B cell (primary cell): ENCODE data around the gene EPB41L2. TPM values are rescaled to one million over a fixed set of nuclear protein-coding genes. Genes with fewer than 3 reads are reported as not detected.

Experiments used
- ATAC-seq: fragments of 200-7000 bp; cut with Tn5 transposase; one replicate; pipeline ENCODE4 v1.10.0; 2021; ENCODE audit warnings: low read depth, mild to moderate bottlenecking, moderate number of reproducible peaks, moderate library complexity
- CTCF ChIA-PET: fragments of 350-600 bp; sonication (Branson Sonifier 250); formaldehyde crosslinking; loops from one replicate; lab custom pipeline; 2021; ENCODE audit warnings: antibody characterized with exemption, inconsistent platforms; lab: Charles Lee
- POLR2A ChIA-PET: fragments of 350-600 bp; sonication (Branson Sonifier 250); formaldehyde crosslinking; loops from one replicate; lab custom pipeline; 2021; ENCODE audit warnings: antibody characterized with exemption; lab: Charles Lee
- DNase-seq: peaks from one replicate; pipeline ENCODE4 v3.0.0; 2013
- H2AFZ ChIP-seq: 2 replicates; pipeline ENCODE4 v1.6.1; 2012; ENCODE audit warnings: mild to moderate bottlenecking, low read depth, low read length; ENCODE audit not compliant: insufficient read depth, poor library complexity, severe bottlenecking
- H3K27ac ChIP-seq, 2 donors: 1 replicate in 1 of 2; 2 replicates in 1 of 2; pipeline ENCODE4 v1.5.1; 2012 to 2013; ENCODE audit warnings: low read length in 2 of 2, mild to moderate bottlenecking in 2 of 2, moderate library complexity in 1 of 2
- H3K27me3 ChIP-seq, 4 experiments: fragments of 200-600 bp in 1 of 4; sonication (generic) in 1 of 4; replicated peaks in 1 of 4; 1 replicate in 2 of 4; 2 replicates in 2 of 4; pipeline versions ENCODE4 v1.6.1 to v1.7.0; 2013 to 2016; ENCODE audit warnings: low read length in 3 of 4, mild to moderate bottlenecking in 2 of 4, mixed read lengths in 1 of 4, moderate library complexity in 1 of 4; ENCODE audit not compliant: insufficient read depth in 4 of 4, control insufficient read depth in 3 of 4; ENCODE audit errors: control extremely low read depth in 1 of 4
- H3K36me3 ChIP-seq, 2 experiments: replicated peaks in 1 of 2; 1 replicate in 1 of 2; 2 replicates in 1 of 2; pipeline versions ENCODE4 v1.6.1 to v1.7.1; 2013; ENCODE audit warnings: low read length in 1 of 2; ENCODE audit not compliant: insufficient read depth in 2 of 2, control insufficient read depth in 1 of 2; ENCODE audit errors: control extremely low read depth in 1 of 2, extremely low read depth in 1 of 2
- H3K4me1 ChIP-seq, 2 donors: fragments of 200-600 bp in 1 of 2; sonication (generic) in 1 of 2; 1 replicate in 1 of 2; 2 replicates in 1 of 2; pipeline versions ENCODE4 v1.5.1 to v1.6.1; 2013 to 2017; ENCODE audit warnings: low read length in 2 of 2; ENCODE audit not compliant: control insufficient read depth in 2 of 2, insufficient read depth in 2 of 2
- H3K4me2 ChIP-seq: replicated peaks from 2 replicates; pipeline ENCODE3; 2012; ENCODE audit warnings: mild to moderate bottlenecking, low read depth, low read length; ENCODE audit not compliant: poor library complexity, severe bottlenecking
- H3K4me3 ChIP-seq, 5 experiments: fragments of 200-600 bp in 1 of 5; sonication (generic) in 1 of 5; 1 replicate in 3 of 5; 2 replicates in 2 of 5; pipeline versions ENCODE4 v1.5.1 to v1.7.0; 2011 to 2016; ENCODE audit warnings: low read length in 4 of 5, mild to moderate bottlenecking in 4 of 5, low read depth in 2 of 5, control low read depth in 1 of 5, moderate library complexity in 1 of 5; ENCODE audit not compliant: insufficient read depth in 1 of 5; ENCODE audit errors: control extremely low read depth in 1 of 5, extremely low read depth in 1 of 5
- H3K79me2 ChIP-seq: fragments of 200-600 bp; sonication (generic); one replicate; pipeline ENCODE4 v1.6.0; 2016; ENCODE audit warnings: low read length; ENCODE audit not compliant: control insufficient read depth, insufficient read depth
- H3K9ac ChIP-seq: fragments of 200-600 bp; sonication (generic); 2 replicates; pipeline ENCODE4 v1.6.1; 2017; ENCODE audit warnings: mild to moderate bottlenecking, low read length, moderate library complexity
- H3K9me3 ChIP-seq, 3 donors: one replicate each; pipeline versions ENCODE4 v1.6.1 to v1.7.1; 2013; ENCODE audit warnings: low read length in 2 of 3; ENCODE audit not compliant: control insufficient read depth in 2 of 3, insufficient read depth in 1 of 3; ENCODE audit errors: control extremely low read depth in 1 of 3
- H4K20me1 ChIP-seq: 2 replicates; pipeline ENCODE4 v1.6.0; 2012; ENCODE audit warnings: mild to moderate bottlenecking, low read length; ENCODE audit not compliant: insufficient read depth, control insufficient read depth, poor library complexity, severe bottlenecking
- H3K27ac Mint-ChIP-seq: one replicate; pipeline ENCODE4 v1.8.0; 2021; ENCODE audit warnings: mixed read lengths
- H3K27me3 Mint-ChIP-seq: one replicate; pipeline ENCODE4 v1.8.0; 2021; ENCODE audit warnings: mixed read lengths
- H3K4me1 Mint-ChIP-seq: one replicate; pipeline ENCODE4 v1.8.0; 2021; ENCODE audit warnings: mixed read lengths
- H3K4me3 Mint-ChIP-seq: one replicate; pipeline ENCODE4 v1.8.0; 2021; ENCODE audit warnings: mixed read lengths
- H3K9me3 Mint-ChIP-seq: one replicate; pipeline ENCODE4 v1.8.0; 2022; ENCODE audit warnings: mixed read lengths; ENCODE audit not compliant: insufficient read depth
- CTCF ChIP-seq: fragments of 200-600 bp; IDR thresholded peaks from one replicate; pipeline ENCODE4 v1.8.0; 2022; ENCODE audit warnings: antibody characterized with exemption, mild to moderate bottlenecking
- EZH2 ChIP-seq: IDR thresholded peaks from 2 replicates; pipeline ENCODE4 v1.6.1; 2012; ENCODE audit warnings: borderline replicate concordance, low read depth, mild to moderate bottlenecking, moderate library complexity, low read length; ENCODE audit not compliant: insufficient read depth, poor library complexity, severe bottlenecking
- WGBS: methylation state at CpG from one replicate; pipeline ENCODE4 v1.1.5; 2013; ENCODE audit warnings: missing lambda C conversion rate; ENCODE audit not compliant: insufficient coverage; 5-methylcytosine and 5-hydroxymethylcytosine counted together
- intact Hi-C: fragments of 100-400 bp; cut with micrococcal nuclease; formaldehyde crosslinking; loops from one replicate; pipeline ENCODE4 v1.10.0; 2022
- polyA plus RNA-seq: library from polyadenylated mRNA; depleted of rRNA; stranded (reverse); fragments of >200 nt; gene quantifications from 2 replicates; pipeline ENCODE4 v1.2.3, GENCODE V29; 2012
- total RNA-seq, 2 donors: library from RNA; stranded (reverse); fragments of 120-200 nt in 1 of 2; gene quantifications; 1 replicate in 1 of 2; 2 replicates in 1 of 2; pipeline versions ENCODE4 v1.2.3 to v1.2.4, GENCODE V29; 2013 to 2022

Gene EPB41L2
- total and polyA plus RNA-seq, 2 donors (not counting 1 experiment from before 2014, with no cell fraction given), result 17.8 to 61.0 TPM

GRCh38 chr6:130824978-130825694 is 237.9 kb downstream of the EPB41L2 start:
- Histone ChIP-seq H3K9me3 (no peaks in the 10 kb centered on the region), H3K27ac (no peak overlapping the region), H3K36me3 (no peaks in the 10 kb centered on the region), H3K79me2 (no peaks in the 10 kb centered on the region), H3K27me3 (no peaks in the 10 kb centered on the region), H3K4me1 (no peaks in the 10 kb centered on the region), H3K9ac (no peak overlapping the region), H3K4me2 (no peak overlapping the region), H3K4me3 (no peak overlapping the region), H4K20me1 (no peaks in the 10 kb centered on the region), H2AFZ (no peak overlapping the region)
- Mint-ChIP-seq H3K4me1 (no peaks in the 10 kb centered on the region), H3K9me3 (no peaks in the 10 kb centered on the region), H3K4me3 (no peak overlapping the region), H3K27ac (no peak overlapping the region), H3K27me3 (no peaks in the 10 kb centered on the region)
- ChIA-PET POLR2A (no interaction called here), CTCF (interaction anchor here (0.6 kb wide), 1 partner anchor 39 kb away, joined by 5 read pairs; no protein-coding TSS in a partner anchor)
- no peak for TF ChIP-seq EZH2
- no peak for TF ChIP-seq CTCF
- WGBS, result 100% methylated on average over 3 of the region's 5 CpGs
- DNase-seq, result no peak
- no peak for ATAC-seq
- intact Hi-C loops, result no loop called here

DNA sequence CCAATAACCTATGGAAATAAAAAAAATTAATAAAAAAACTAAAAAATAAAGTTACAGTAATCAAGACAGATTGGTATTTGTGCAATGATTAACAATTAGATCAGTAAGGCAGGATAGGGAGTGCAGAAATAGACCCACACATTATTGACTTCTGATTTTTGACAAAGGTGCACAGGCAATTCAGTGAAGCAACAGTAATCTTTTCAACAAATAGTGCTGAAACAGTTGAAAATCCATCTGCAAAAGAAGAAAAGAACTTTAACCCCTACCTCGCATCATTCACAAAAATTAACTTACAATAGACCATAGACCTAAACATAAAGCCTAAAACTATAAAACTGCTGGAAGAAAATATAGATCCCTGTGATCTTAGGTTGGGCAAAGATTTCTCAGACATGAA is 240.3 kb downstream of the EPB41L2 start:
- intact Hi-C loops, result no loop called here
- Histone ChIP-seq H3K9me3 (no peaks in the 10 kb centered on the region), H3K4me1 (no peaks in the 10 kb centered on the region), H3K4me3 (no peak overlapping the region), H4K20me1 (no peaks in the 10 kb centered on the region), H3K79me2 (no peaks in the 10 kb centered on the region), H2AFZ (no peak overlapping the region), H3K9ac (no peak overlapping the region), H3K36me3 (no peaks in the 10 kb centered on the region), H3K27me3 (no peaks in the 10 kb centered on the region), H3K27ac (no peak overlapping the region), H3K4me2 (no peak overlapping the region)
- Mint-ChIP-seq H3K4me3 (no peak overlapping the region), H3K9me3 (peaks cover 6% of the 10 kb centered on the region), H3K27me3 (no peaks in the 10 kb centered on the region), H3K27ac (no peak overlapping the region), H3K4me1 (no peaks in the 10 kb centered on the region)
- POLR2A ChIA-PET, result no interaction called here
- TF ChIP-seq CTCF (no peak), EZH2 (no peak)
- CTCF ChIA-PET, result no interaction called here
- no CpG with 5 or more reads among the region's 1 CpG for WGBS
- ATAC-seq, result no peak
- no peak for DNase-seq
